ENCODE data around the gene TMEM37.

Gene TMEM37

GRCh38 chr2:119416299-119416923, 15.2 kb upstream of the TMEM37 start:
- DNase-seq (ENCODE audit: low read depth): no peak
- H3K4me3 ChIP-seq (ENCODE audit: control insufficient read depth, low read depth, low read length): no peak overlapping the region
- no peak for TF ChIP-seq CTCF (conservative IDR thresholded peaks at IDR 0.05; ENCODE audit: control insufficient read depth, insufficient read depth, low read depth, low read length)

- no peak for DNase-seq (ENCODE audit: low read depth)
- no peak overlapping the region for H3K4me3 ChIP-seq (ENCODE audit: control insufficient read depth, low read depth, low read length)
- TF ChIP-seq CTCF (conservative IDR thresholded peaks at IDR 0.05; ENCODE audit: control insufficient read depth, insufficient read depth, low read depth, low read length): no peak
Observed at GRCh38 chr2:119417908-119418307, 13.7 kb upstream of the TMEM37 start.

DNA sequence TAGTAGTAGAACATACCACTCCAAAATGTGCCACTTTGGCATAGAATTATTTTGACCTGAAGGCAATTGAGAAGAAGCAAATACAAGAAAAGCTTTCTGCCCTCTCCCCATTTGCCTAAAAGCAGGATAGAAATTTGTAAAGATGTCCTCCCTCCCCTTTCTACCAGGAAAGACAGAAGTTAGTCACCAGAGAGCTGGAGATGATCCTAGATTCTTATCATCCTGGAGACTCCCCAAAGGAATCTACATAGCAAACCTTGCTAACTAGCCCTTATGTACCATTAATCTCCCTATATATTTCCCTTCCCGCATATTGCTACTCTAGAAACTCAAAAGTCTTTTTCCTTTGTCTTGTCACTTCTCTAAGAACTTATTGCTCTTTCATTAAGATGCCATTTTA, 12.6 kb upstream of the TMEM37 start:
- TF ChIP-seq CTCF (conservative IDR thresholded peaks at IDR 0.05; ENCODE audit: control insufficient read depth, insufficient read depth, low read depth, low read length): no peak
- no peak overlapping the region for H3K4me3 ChIP-seq (ENCODE audit: control insufficient read depth, low read depth, low read length)
- no peak for DNase-seq (ENCODE audit: low read depth)

DNA sequence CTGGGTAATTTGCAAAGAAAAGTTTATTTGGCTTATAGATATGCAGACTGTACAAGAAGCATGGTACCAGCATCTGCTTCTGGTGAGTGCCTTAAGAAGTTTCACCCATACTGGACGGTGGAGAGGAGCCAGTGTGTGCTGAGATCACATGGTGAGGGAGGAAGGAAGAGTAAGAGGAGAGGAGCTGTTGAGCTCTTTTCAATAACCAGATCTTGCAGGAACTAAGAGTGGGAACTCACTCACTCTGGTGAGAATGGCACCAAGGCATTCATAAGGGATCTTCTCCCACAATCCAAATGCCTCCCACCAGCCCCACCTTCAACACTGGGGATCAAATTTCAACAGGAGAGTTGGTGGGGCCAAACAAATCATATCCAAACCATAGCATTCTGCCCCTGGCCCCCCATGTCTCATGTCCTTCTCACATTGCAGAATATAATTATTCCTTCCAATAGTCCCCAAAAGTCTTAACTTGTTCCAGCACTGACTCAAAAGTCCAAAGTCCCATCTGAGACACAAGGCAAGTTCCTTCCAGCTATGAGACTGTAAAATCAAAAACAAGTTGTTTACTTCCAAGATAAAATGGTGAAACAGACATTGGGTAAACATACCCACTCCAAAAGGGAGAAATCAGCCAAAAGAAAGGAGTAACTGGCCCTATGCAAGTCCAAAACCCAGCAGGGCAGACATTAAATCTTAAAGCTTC, 11.7 kb upstream of the TMEM37 start:
- no peak overlapping the region for H3K4me3 ChIP-seq (ENCODE audit: control insufficient read depth, low read depth, low read length)
- no peak for DNase-seq (ENCODE audit: low read depth)
- TF ChIP-seq CTCF (conservative IDR thresholded peaks at IDR 0.05; ENCODE audit: control insufficient read depth, insufficient read depth, low read depth, low read length): no peak

- no peak for DNase-seq (ENCODE audit: low read depth)
- no peak for TF ChIP-seq CTCF (conservative IDR thresholded peaks at IDR 0.05; ENCODE audit: control insufficient read depth, insufficient read depth, low read depth, low read length)
- H3K4me3 ChIP-seq (ENCODE audit: control insufficient read depth, low read depth, low read length): no peak overlapping the region
Observed at GRCh38 chr2:119421304-119421703, 10.3 kb upstream of the TMEM37 start.

DNA sequence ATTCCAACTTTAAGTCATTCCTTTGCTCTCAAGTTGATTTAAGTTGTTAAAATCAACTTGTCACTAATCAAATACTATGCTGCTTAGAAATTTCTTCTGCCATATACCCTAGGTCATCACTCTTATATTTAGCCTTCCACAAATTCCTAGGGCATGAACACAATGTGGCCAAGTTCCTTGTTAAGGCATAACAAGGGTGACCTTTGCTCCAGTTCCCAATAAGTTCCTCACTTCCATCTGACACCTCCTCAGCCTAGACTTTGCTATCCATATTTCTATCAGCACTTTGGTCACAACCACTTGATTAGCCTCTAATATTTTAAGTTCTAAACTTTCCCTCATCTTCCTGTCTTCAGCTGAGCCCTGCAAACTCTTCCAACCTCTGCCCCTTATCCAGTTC, 9.9 kb upstream of the TMEM37 start:
- TF ChIP-seq CTCF (conservative IDR thresholded peaks at IDR 0.05; ENCODE audit: control insufficient read depth, insufficient read depth, low read depth, low read length): no peak
- DNase-seq (ENCODE audit: low read depth): no peak
- H3K4me3 ChIP-seq (ENCODE audit: control insufficient read depth, low read depth, low read length): no peak overlapping the region

All from fibroblast of mammary gland (primary cell).